BJ (cell line): ENCODE data around the gene BASP1. TPM values are rescaled to one million over a fixed set of nuclear protein-coding genes. Genes with fewer than 3 reads are reported as not detected.

Experiments
- CTCF ChIA-PET: fragments of 350-600 bp; formaldehyde crosslinking; extraction: SDS; loops from one replicate; lab custom pipeline; 2021; ENCODE audit warnings: antibody characterized with exemption, inconsistent platforms; lab: Yijun Ruan, JAX
- POLR2A ChIA-PET: fragments of 300-600 bp; sonication (Branson Sonifier 250); formaldehyde crosslinking; extraction: SDS; loops from one replicate; lab custom pipeline; 2021; ENCODE audit warnings: antibody characterized with exemption; lab: Charles Lee
- DNase-seq: peaks from one replicate; pipeline ENCODE4 v3.0.0-alpha.2; 2011; ENCODE audit warnings: low read depth
- H3K27me3 ChIP-seq: 2 replicates; pipeline ENCODE4 v1.6.0; 2011; ENCODE audit warnings: low read length; ENCODE audit not compliant: control insufficient read depth, insufficient read depth
- H3K36me3 ChIP-seq: 2 replicates; pipeline ENCODE4 v1.5.1; 2011; ENCODE audit warnings: low read length; ENCODE audit not compliant: control insufficient read depth, insufficient read depth
- H3K4me3 ChIP-seq: 2 replicates; pipeline ENCODE4 v1.5.1; 2011; ENCODE audit warnings: low read depth, mild to moderate bottlenecking, control low read depth, low read length
- polyA plus RNA-seq: library from polyadenylated mRNA; depleted of rRNA; stranded (reverse); fragments of >200 nt; gene quantifications from 2 replicates; pipeline ENCODE4 v1.2.3, GENCODE V29; 2011
- TF ChIP-seq, protein P1 (sequence below): IDR thresholded peaks from 2 replicates; pipeline ENCODE4 v1.5.1; 2011; ENCODE audit warnings: low read depth, mild to moderate bottlenecking, control low read depth, inconsistent platforms, low read length, moderate library complexity; ENCODE audit not compliant: insufficient read depth

The BASP1 gene
- polyA plus RNA-seq, 1 experiment: 48.7 TPM

DNA sequence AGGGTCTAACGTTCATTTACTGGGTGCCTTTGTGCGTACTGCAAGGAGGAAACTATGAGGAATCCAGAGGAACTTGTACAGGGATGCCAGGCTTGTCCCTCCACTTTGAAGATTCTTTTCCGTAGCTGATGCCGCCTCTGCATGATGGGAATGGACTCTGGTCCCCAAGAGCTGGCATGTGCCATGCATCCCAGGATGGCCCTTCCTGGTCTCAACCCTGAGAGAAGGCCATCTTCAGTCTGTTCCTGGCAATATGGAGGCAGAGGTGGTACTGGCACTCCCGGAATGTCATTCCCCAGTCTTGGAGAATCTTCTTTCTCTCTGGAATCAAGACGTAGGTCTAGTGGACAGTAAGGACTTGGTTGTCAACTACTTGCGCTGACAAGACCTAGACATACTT is 61.5 kb downstream of the BASP1 start:
- peaks cover 6% of the 10 kb centered on the region for H3K36me3 ChIP-seq
- ChIA-PET POLR2A (no interaction called here), CTCF (interaction anchor here (1.5 kb wide), 2 partner anchors 10 to 27 kb away, joined by 4 read pairs; no protein-coding TSS in a partner anchor)
- no peak for DNase-seq
- H3K4me3 ChIP-seq: no peak overlapping the region
- H3K27me3 ChIP-seq: no peaks in the 10 kb centered on the region
- TF ChIP-seq, protein P1, sequence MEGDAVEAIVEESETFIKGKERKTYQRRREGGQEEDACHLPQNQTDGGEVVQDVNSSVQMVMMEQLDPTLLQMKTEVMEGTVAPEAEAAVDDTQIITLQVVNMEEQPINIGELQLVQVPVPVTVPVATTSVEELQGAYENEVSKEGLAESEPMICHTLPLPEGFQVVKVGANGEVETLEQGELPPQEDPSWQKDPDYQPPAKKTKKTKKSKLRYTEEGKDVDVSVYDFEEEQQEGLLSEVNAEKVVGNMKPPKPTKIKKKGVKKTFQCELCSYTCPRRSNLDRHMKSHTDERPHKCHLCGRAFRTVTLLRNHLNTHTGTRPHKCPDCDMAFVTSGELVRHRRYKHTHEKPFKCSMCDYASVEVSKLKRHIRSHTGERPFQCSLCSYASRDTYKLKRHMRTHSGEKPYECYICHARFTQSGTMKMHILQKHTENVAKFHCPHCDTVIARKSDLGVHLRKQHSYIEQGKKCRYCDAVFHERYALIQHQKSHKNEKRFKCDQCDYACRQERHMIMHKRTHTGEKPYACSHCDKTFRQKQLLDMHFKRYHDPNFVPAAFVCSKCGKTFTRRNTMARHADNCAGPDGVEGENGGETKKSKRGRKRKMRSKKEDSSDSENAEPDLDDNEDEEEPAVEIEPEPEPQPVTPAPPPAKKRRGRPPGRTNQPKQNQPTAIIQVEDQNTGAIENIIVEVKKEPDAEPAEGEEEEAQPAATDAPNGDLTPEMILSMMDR: no peak

DNA sequence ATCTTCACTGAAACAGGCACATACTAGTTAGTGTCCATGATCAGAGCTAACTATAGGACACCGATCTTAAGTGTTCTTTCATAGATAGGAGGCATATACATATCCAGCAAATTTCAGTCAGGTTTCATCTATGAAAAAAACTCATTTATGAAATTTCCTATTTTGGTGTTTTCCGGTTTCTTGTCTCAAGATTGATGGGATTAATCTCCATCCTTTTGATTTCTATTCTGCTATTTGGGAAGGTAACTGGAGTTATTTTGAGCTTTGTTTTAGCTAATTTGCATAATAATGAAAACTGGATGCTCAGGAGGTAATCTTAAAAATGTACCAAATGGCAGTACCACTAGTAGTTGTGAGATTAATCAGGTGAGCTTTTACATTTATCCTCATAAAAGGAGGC is 62.1 kb downstream of the BASP1 start:
- TF ChIP-seq, protein P1: no peak

DNA sequence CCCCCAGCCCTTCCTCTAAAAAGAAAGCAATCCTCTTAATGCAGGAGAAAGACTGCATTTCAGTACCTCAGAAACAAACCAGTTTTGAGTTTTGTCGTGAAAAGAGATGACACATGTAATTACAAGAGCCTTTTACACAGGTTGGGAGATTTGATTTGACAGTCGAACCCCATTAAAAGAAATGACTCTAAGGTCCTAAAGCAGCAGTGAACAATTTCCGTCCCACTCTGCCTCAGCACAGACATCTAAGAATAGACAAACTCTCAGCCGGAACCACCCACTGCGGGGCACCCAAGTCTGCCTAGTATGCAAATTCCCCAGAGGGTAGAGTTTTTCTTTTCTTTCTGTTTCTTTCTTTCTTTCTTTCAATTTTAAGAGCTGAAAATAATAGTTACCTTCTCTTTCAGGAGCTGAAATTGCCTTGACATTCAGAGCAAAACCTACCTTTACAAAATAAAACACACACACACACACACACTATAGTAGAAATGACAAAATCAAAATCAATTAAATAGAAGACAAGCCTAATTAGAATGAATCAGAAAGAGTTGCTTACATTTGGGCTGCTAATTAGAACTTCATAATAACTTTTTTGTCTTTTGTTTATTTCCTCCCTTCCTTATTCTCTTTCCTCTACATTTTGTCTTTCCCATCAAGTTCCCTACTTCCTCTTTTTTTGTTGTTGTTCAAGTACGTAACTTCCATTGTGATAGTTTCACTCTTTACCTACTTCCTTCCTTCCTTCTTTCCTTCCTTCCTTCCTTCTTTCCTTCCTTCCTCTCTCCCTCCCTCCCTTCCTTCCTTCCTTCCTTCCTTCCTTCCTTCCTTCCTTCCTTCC is 65.1 kb downstream of the BASP1 start:
- Histone ChIP-seq H3K36me3 (no peaks in the 10 kb centered on the region; the same call in 1 of the 2 replicates), H3K4me3 (no peak overlapping the region), H3K27me3 (no peaks in the 10 kb centered on the region; the same call in 1 of the 2 replicates)
- no peak for DNase-seq
- ChIA-PET CTCF (no interaction called here), POLR2A (interaction anchor here (0.6 kb wide), 1 partner anchor 13 kb away, joined by 3 read pairs; no protein-coding TSS in a partner anchor)
- TF ChIP-seq, protein P1: no peak

More for the DNA sequence above, 62.1 kb downstream of the BASP1 start:
- Histone ChIP-seq H3K36me3 (peaks cover 6% of the 10 kb centered on the region), H3K27me3 (no peaks in the 10 kb centered on the region; the same call in 1 of the 2 replicates), H3K4me3 (no peak overlapping the region)
- no peak for DNase-seq
- POLR2A ChIA-PET: no interaction called here
- CTCF ChIA-PET: interaction anchor here (1.5 kb wide), 1 partner anchor 28 kb away, joined by 4 read pairs; no protein-coding TSS in a partner anchor

DNA sequence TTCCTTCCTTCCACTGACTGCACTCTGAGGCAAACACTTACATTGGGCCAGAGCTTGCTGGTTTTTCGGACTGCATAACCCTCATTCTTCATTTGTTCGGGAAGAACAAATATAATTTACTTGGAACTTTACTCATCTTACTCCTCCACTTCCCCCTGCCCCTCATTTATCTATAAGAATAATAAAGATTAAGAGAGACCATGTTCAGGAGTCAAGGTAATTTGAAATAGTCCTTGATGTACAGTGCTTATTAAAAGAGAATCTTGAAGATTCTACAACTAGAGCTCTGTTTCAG is 65.6 kb downstream of the BASP1 start:
- Histone ChIP-seq H3K4me3 (no peak overlapping the region), H3K27me3 (no peaks in the 10 kb centered on the region; the same call in 1 of the 2 replicates), H3K36me3 (no peaks in the 10 kb centered on the region)
- CTCF ChIA-PET: interaction anchor here (1.2 kb wide), 1 partner anchor 67 kb away, joined by 4 read pairs; no protein-coding TSS in a partner anchor
- no peak for DNase-seq
- TF ChIP-seq, protein P1: no peak
- POLR2A ChIA-PET: interaction anchor here (0.6 kb wide), 1 partner anchor 12 kb away, joined by 3 read pairs; no protein-coding TSS in a partner anchor

DNA sequence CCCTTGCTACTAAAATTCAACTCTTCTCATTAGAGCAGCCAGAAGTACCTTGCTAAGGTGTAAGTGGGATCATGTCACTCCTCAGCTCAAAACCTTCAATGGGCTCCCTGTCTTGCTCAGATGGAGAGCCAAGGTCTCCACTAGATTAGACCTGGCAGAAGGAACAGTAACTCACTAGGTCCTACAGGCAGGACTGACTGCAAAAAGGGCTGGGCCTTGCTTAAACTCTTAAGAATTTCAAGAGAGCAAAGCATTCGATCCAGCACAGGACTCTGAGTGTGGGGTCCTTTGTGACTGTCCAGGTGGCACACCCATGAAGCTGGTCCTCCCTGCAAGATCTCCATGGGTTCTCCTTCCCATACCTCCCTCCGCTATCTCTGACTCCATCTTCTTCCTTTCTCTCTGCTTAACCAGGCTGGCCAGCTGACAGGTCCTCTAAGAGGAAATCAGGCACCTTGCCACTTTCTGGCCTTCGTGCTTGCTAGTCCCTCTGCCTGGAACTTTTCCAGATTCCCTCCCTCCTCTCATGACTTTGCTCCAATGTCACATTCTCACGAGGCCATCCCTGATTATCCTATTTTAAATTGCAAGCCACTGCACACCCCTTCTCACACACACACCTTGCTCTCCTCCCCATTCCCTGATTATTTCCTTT is 70.2 kb downstream of the BASP1 start:
- Histone ChIP-seq H3K27me3 (no peaks in the 10 kb centered on the region; the same call in 1 of the 2 replicates), H3K4me3 (no peak overlapping the region), H3K36me3 (no peaks in the 10 kb centered on the region)
- CTCF ChIA-PET: no interaction called here
- POLR2A ChIA-PET: no interaction called here
- TF ChIP-seq, protein P1: no peak
- no peak for DNase-seq
